GM19438 (cell line): ENCODE results near the gene PPFIA3.
"Not testable (repeated sequence)": the region's sequence is repeated elsewhere in the genome, so short reads cannot be mapped to it uniquely, and the experiment has no call there.

Experiments
- ATAC-seq: cut with Tn5 transposase; IDR thresholded peaks from one replicate; pipeline ENCODE4 v1.9.1; 2021; ENCODE audit warnings: low read depth; ENCODE audit not compliant: unreplicated experiment

PPFIA3 gene

GRCh38 chr19:49120868-49121267, 1.5 kb downstream of the PPFIA3 start:
- no peak for ATAC-seq

- ATAC-seq: not testable (repeated sequence)
These were observed 2.5 kb downstream of the PPFIA3 start for GRCh38 chr19:49121841-49122240.

- not testable (repeated sequence) for ATAC-seq
These were observed 3.9 kb downstream of the PPFIA3 start for GRCh38 chr19:49123285-49123684.

- ATAC-seq: no peak
These were observed 5.8 kb downstream of the PPFIA3 start for GRCh38 chr19:49125025-49125731.

GRCh38 chr19:49126575-49126974, 7.2 kb downstream of the PPFIA3 start:
- ATAC-seq: no peak

GRCh38 chr19:49127225-49127624, 7.9 kb downstream of the PPFIA3 start:
- not testable (repeated sequence) for ATAC-seq

- ATAC-seq: peak; percentile 82
These were observed 8.6 kb downstream of the PPFIA3 start for GRCh38 chr19:49127674-49128544.

- ATAC-seq: no peak
These were observed 9.3 kb downstream of the PPFIA3 start for GRCh38 chr19:49128545-49129237.

GRCh38 chr19:49129238-49129583, 9.9 kb downstream of the PPFIA3 start:
- no peak for ATAC-seq

- no peak for ATAC-seq
These were observed 11.0 kb downstream of the PPFIA3 start for GRCh38 chr19:49130325-49130724.

- ATAC-seq: no peak
These were observed 13.7 kb downstream of the PPFIA3 start for GRCh38 chr19:49132974-49133609.

GRCh38 chr19:49133621-49134454, 14.5 kb downstream of the PPFIA3 start:
- ATAC-seq: no peak

- no peak for ATAC-seq
These were observed 16.3 kb downstream of the PPFIA3 start for GRCh38 chr19:49135686-49136085.

GRCh38 chr19:49136771-49137171, 17.4 kb downstream of the PPFIA3 start:
- ATAC-seq: no peak

- no peak for ATAC-seq
These were observed 21.6 kb downstream of the PPFIA3 start for GRCh38 chr19:49140951-49141350.

GRCh38 chr19:49141352-49141751, 22.0 kb downstream of the PPFIA3 start:
- ATAC-seq: no peak

- ATAC-seq: peak; percentile 68
These were observed 23.6 kb downstream of the PPFIA3 start for GRCh38 chr19:49142866-49143335.

GRCh38 chr19:49145573-49146407, 26.4 kb downstream of the PPFIA3 start:
- no peak for ATAC-seq

GRCh38 chr19:49146408-49146770, 27.0 kb downstream of the PPFIA3 start:
- not testable (repeated sequence) for ATAC-seq
